NCI-H1092 treated with DMSO at 0.1 percent for 48 hours (cell line): ENCODE results near the gene ABLIM2.

Experiments used
- DNase-seq: peaks from one replicate; lab custom pipeline; 2025; lab: John Stamatoyannopoulos, UW

ABLIM2 gene

GRCh38 chr4:8119877-8120276, 38.7 kb downstream of the ABLIM2 start:
- DNase-seq, result no peak

DNA sequence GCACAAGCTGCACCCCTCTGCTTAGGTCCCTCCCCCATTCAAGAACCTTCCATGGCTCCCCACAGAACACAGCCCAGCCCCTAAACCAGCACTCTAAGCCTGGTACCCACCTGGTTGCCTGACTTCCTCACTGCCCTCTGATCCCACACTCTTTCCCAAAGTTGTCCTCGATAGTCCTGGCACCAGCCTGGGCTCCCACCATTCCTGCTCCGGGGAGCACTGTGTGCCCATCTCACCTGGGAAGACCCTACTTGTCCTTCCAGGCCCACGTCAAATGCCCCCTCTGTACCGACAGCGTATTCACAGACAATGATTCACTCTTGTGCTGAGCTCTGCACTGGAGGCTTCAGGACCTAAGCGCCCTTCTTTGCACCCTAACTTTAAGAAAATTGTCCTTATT, 40.1 kb downstream of the ABLIM2 start:
- no peak for DNase-seq

GRCh38 chr4:8118035-8118434, 40.6 kb downstream of the ABLIM2 start:
- DNase-seq, result no peak

DNA sequence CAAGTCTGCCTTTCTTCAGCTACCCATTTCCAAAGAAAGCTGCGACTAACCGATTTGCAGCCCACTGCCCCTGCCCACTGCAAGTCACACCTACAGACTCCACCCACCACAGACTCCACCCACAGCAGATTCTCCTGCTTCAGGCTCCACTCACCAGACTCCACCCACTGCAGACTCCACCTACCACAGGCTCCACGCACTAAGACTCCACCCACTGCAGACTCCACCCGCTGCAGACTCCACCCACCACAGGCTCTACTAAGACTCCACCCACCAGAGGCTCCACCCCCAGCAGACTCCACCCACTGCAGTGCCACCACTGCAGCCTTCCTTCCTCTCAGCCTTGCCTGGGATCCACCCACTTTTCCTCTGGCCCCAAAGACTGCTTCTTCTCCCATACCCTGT, 41.3 kb downstream of the ABLIM2 start:
- DNase-seq, result no peak

DNA sequence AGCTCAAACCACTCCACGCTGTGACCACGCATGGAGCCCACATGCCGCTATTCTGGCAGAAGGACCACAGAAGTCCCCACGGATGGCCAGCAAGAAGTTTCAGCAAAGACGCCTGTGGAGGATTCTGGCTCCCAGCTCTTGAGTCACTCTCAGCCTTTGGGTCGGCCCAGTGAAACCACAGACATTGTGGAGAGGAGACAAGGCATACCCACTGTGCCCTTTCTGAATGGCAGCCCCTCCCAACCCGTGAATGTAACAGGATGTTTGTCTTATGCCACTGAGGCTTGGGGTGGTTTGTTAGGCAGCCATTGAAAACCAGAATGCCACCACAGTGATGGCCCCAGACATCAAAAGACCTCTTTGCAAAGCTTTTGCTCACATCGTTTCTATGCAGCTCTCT, 42.7 kb downstream of the ABLIM2 start:
- no peak for DNase-seq

GRCh38 chr4:8115203-8115520, 43.5 kb downstream of the ABLIM2 start:
- no peak for DNase-seq

GRCh38 chr4:8114456-8115202, 44.0 kb downstream of the ABLIM2 start:
- no peak for DNase-seq

DNA sequence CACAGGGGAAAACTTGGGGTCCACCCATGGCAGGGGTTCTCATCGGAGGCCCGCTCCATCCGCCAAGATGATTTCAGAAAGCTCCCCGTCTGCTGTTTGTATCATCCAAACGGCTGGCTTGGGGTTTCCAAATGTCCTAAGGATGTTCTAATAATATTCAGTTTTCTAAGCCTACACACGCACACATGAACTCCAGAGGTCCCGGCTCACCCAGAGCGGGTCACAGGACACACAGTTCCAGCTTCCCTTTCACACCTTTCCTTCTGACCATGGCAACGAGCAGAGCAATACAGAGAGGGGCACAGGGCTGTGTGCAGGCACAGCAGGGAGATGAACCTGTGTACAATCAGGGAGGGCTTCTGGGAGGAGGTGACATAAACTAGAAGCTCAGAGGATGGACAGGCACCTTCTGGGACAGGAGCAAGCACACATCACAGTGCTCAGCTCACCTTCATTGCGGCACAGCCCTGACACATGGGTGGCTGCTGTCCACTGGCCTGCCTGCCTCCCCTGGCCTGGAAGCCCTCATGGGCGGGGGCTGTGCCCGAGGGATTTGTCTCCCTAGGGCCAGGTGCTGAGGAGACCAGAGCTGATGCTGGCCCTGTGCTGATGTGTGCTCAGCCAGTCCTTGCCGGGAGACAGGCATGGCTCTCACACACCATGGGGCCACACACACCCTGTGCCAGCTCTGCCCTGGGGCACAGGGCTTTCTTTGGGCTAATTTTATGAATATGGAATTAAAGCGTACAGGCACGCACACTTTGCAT, 44.8 kb downstream of the ABLIM2 start:
- no peak for DNase-seq

DNA sequence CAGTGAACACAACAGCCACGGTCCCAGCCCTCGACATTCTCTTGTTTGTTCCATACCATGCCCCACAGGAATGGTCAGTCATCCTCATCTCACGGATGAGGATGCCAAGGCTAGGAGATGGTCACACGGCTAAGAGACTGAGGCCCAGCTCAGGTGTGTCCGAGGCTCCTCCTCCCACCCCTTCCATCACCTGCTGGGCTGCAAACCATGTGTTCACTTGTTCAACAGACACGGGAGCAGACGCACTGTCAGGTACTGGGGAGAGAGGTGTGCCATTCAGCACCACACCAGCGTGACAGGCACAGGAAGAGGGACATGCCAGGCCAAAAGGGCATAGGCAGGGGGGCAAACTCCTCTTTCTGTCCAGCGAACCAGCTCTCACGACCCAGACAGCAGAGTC, 45.9 kb downstream of the ABLIM2 start:
- no peak for DNase-seq

GRCh38 chr4:8112036-8112576, 46.5 kb downstream of the ABLIM2 start:
- DNase-seq, result no peak

DNA sequence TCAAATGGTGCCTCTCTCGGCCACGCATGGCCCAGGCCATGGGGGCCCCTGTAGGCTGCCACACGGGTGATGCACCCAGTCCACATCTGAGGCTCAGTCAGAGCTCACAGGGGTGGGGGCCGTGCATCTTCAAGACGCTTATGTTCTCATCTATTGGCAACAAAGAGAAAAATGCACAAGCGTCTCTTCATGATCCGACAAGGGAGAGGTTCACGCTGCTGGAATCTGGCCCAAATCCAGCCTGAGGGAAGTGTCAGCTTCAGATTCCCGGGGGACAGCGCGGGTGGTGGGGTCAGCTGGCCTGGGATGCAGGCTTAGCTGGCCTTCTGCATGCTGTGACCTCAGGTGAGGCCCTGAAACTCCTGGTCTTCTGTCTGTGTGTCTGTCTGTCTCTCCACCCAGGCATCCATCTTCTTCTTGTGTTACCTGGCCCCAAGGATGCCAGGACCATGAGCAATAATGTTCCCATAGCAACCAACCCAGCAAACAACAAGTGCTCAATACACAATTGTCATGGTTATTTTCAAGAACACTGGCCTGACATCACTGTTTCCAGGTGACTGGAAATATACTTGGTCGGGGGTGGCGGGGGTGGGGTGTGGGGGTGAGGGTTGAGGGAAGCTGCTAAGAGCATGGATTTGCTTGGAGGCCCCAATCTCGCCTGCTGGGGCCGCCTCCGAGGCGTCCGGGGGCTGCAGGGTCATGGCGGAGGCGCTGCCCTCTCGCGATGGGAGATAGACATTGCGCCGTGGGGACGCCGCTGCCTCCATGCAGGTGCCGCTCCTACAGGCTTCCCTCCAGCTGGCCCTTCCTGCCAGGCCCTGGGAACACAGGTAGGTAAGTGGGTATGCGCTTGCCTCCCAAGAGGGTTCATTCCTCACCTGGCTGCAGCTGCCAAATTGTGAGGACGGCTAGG, 48.3 kb downstream of the ABLIM2 start:
- DNase-seq, result no peak

GRCh38 chr4:8109406-8110065, 49.1 kb downstream of the ABLIM2 start:
- no peak for DNase-seq

DNA sequence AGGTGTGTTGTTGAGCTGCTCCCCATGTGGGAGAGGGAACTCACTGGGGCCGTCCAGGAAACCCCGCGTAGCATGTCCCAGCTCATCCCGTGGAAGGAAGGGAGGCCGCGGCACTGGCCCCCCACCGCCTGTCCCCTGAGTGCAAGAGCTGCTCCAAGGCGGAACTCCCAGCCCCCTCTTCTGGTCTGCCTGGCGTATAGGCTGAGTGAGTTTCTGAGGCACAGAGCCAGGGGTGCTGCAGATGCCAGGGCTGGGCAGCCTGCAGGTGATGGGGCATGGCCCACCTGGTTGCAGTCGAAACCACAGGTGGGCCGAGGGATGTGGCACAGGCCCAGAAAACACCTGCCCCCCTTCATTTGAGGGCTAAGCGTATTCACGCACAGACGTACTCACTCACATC, 49.6 kb downstream of the ABLIM2 start:
- DNase-seq, result no peak

DNA sequence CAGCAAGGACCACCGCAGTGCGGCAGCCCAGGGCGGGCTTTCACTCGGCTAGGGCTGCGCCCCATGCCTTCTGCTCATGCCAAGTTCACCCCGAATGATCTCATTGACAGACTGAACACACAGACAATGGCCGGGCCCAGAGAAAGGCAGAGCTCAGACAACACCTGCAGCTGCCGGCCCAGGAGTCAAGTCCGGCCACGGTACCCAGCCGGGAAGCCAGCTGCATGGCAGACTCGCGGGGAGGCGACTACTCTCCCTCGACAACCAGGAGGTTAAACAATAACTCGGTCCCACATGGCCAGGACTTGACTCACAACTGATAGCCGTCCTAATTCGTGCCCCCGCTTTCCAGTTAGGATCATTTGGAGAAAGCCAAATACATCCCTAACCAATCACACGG, 50.4 kb downstream of the ABLIM2 start:
- no peak for DNase-seq

DNA sequence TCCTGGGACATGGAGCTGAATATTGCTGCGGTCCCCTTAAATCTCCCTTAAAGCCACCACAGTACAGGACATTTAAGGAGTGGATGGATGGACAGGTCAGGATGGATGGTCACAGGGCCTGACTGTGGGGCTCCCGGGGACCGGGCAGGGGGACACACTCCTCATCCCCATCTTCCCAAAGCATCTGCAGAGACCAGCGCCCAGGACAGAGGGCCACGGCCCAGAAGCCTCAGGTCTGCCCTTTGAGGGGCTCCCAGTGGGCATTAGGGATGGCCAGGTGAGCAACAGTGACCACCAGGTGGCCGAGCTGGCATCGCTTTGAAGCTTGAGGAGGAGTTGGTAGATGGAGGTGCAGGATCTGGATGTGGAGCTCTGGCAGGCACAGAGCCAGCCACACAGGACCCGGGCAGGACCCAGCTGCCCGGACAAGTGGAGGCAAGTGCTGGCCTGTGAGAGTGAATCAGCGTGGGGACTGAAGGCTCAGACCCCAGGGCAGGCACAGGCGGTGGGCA, 51.4 kb downstream of the ABLIM2 start:
- DNase-seq, result no peak

- DNase-seq, result no peak
Measured at GRCh38 chr4:8106451-8107025, 52.1 kb downstream of the ABLIM2 start.

DNA sequence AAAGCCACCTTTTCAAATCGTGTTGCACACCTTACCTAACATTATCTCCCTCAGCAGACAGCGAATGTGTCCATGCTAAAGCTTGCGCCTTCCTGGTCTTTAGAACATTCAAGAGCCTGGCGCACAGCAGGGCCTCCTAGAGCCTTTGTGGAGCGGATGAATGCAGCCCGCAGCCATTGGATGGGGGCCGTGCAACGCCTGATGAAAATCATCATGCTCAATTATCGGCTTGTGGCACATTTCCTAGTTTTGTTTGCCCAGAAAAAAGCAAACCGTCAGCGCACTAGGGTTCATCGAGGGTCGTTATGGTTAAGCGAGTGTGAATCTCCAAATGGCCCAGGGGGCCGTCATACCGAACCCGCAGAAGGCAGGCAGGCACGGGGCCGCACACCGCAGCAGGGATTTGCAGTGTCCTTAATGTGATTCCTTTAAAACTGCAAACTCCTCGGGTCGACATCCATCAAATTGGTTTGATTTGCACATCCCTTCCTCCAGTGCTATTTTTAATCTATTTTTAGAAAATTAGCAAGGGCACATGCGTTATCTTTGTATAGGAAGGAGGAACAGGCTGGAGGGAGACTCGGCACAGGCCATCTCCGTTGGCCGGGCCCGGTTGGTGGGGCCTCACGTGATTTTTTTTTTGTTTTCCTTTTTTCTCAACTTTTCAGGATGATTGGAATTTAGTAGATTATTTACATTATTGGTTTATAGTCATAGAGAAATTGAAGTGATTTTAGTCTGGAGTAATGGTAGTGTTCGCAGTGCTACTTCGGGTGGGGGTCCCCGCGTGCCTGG, 53.1 kb downstream of the ABLIM2 start:
- peak; percentile 54 for DNase-seq

GRCh38 chr4:8104491-8105305, 53.9 kb downstream of the ABLIM2 start:
- DNase-seq, result no peak
